ENCODE results near the gene GPX7. TPM values are rescaled to one million over a fixed set of nuclear protein-coding genes. Genes with fewer than 3 reads are reported as not detected.

Gene GPX7
- total RNA-seq, 2 donors from 2014 or later: 12.0 to 17.6 TPM

DNA sequence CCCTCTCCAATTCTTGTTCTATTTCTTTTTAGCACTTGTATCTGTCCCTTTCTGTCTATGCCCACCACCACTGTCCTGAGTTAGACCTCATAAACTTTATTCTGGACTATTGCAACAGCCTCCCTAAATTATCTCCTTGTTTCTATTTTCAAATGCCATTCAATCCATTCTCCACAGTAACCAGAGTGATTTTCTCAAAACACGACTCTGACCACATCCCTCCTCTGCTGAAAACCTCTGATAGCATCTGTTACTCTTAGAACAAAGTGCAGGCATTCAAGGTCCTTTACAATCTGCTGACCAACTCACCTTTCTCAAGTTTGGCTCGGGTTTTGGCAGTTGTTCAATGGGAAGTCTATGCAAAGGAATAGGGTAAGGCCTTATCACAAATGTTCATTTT, 22.8 kb upstream of the GPX7 start:
- no peaks in the 10 kb centered on the region for H3K9me3 ChIP-seq
- H3K4me3 ChIP-seq: no peak overlapping the region
- TF ChIP-seq, protein P1, sequence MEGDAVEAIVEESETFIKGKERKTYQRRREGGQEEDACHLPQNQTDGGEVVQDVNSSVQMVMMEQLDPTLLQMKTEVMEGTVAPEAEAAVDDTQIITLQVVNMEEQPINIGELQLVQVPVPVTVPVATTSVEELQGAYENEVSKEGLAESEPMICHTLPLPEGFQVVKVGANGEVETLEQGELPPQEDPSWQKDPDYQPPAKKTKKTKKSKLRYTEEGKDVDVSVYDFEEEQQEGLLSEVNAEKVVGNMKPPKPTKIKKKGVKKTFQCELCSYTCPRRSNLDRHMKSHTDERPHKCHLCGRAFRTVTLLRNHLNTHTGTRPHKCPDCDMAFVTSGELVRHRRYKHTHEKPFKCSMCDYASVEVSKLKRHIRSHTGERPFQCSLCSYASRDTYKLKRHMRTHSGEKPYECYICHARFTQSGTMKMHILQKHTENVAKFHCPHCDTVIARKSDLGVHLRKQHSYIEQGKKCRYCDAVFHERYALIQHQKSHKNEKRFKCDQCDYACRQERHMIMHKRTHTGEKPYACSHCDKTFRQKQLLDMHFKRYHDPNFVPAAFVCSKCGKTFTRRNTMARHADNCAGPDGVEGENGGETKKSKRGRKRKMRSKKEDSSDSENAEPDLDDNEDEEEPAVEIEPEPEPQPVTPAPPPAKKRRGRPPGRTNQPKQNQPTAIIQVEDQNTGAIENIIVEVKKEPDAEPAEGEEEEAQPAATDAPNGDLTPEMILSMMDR (IDR thresholded peaks at IDR 0.05): no peak
- H3K27ac ChIP-seq: no peak overlapping the region
- no peaks in the 10 kb centered on the region for H3K36me3 ChIP-seq
- DNase-seq (ENCODE audit: low spot score): no peak
- H3K27me3 ChIP-seq: no peaks in the 10 kb centered on the region
- H3K4me1 ChIP-seq: no peaks in the 10 kb centered on the region

DNA sequence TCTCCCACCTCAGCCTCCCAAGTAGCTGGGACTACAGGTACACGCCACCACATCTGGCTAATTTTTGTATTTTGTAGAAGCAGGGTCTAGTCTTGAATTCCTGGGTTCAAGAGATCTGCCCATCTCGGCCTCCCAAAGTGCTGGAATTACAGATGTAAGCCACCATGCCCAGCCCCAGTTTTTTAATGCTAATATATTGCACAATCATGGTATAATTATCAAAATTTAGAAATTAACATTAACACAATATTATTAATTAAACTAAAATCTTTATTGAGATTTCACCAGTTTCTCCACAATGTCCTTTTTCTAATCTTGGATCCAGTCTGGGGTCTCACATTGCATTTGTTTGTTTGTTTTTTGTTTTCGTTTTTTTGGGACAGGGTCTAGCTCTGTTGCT, 21.9 kb upstream of the GPX7 start:
- no peak for DNase-seq (ENCODE audit: low spot score)
- Histone ChIP-seq H3K27ac (no peak overlapping the region), H3K36me3 (no peaks in the 10 kb centered on the region), H3K9me3 (no peaks in the 10 kb centered on the region), H3K4me1 (no peaks in the 10 kb centered on the region), H3K27me3 (no peaks in the 10 kb centered on the region), H3K4me3 (no peak overlapping the region)
- TF ChIP-seq, protein P1 (IDR thresholded peaks at IDR 0.05): no peak

DNA sequence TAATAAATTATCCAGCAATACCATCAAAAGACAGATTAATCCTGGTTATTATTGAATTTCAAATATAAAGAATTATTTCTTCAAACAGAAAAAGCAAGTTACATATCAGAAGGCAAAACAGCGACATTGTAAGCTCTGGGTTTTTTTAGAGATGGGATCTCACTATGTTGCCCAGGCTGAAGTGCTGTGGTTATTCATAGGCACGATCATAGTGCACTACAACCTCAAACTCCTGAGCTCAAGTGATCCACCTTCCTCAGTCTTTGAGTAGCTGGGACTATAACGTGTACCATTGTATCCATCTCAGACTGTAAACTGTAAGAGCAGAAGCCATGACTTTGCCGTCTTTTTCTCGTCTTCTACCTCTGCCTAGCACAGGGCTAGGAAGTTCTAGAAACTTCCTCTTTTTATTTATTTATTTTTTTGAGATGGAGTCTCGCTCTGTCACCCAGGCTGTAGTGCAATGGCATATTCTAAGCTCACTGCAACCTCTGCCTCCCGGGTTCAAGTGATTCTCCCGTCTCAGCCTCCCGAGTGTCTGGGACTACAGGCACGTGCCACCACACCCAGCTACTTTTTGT, 20.0 kb upstream of the GPX7 start:
- H3K36me3 ChIP-seq: no peaks in the 10 kb centered on the region
- no peaks in the 10 kb centered on the region for H3K9me3 ChIP-seq
- H3K4me3 ChIP-seq: no peak overlapping the region
- DNase-seq (ENCODE audit: low spot score): no peak
- no peaks in the 10 kb centered on the region for H3K27me3 ChIP-seq
- no peak overlapping the region for H3K27ac ChIP-seq
- TF ChIP-seq, protein P1 (IDR thresholded peaks at IDR 0.05): no peak
- no peaks in the 10 kb centered on the region for H3K4me1 ChIP-seq

DNA sequence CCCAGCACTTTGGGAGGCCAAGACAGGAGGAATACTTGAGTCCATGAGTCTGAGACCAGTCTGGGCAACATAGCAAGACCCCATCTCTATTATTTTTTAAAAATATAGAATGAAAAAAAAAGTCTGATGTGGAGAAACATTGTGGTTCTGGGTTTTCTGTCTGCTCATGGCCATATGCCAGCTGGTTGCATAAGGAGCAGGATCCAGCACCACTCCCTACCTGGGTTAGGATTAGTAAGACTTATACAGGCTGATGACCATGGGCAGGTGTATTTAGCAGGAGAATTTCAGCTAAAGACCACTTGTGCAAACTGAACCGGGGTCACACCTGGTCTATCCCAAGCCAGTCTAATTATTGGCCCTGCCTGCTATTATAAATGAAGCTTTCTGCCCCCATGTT, 16.7 kb upstream of the GPX7 start:
- H3K4me1 ChIP-seq: no peaks in the 10 kb centered on the region
- DNase-seq (ENCODE audit: low spot score): no peak
- no peaks in the 10 kb centered on the region for H3K27me3 ChIP-seq
- H3K27ac ChIP-seq: no peak overlapping the region
- no peaks in the 10 kb centered on the region for H3K9me3 ChIP-seq
- TF ChIP-seq, protein P1 (IDR thresholded peaks at IDR 0.05): no peak
- no peak overlapping the region for H3K4me3 ChIP-seq
- H3K36me3 ChIP-seq: no peaks in the 10 kb centered on the region

DNA sequence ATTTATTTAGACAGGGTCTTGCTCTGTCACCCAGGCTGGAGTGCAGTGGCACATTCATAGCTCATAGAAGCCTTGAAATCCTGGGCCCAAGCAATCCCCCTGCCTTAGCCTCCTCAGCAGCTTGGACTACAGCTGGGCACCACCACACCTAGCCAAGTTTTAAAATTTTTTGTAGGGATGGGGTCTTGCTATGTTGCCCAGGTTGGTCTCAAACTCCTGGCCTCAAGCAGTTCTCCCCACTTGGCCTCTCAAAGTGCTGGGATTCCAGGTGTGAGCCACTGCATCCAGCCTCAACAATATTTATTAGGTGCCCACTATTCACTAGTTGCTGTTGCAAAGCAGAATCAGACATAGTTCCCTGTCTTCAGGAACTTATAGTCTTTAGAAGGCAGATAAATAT, 14.1 kb upstream of the GPX7 start:
- Histone ChIP-seq H3K36me3 (no peaks in the 10 kb centered on the region), H3K27me3 (no peaks in the 10 kb centered on the region), H3K4me3 (no peak overlapping the region), H3K27ac (no peak overlapping the region), H3K4me1 (no peaks in the 10 kb centered on the region), H3K9me3 (no peaks in the 10 kb centered on the region)
- TF ChIP-seq, protein P1 (IDR thresholded peaks at IDR 0.05): no peak
- DNase-seq (ENCODE audit: low spot score): no peak

DNA sequence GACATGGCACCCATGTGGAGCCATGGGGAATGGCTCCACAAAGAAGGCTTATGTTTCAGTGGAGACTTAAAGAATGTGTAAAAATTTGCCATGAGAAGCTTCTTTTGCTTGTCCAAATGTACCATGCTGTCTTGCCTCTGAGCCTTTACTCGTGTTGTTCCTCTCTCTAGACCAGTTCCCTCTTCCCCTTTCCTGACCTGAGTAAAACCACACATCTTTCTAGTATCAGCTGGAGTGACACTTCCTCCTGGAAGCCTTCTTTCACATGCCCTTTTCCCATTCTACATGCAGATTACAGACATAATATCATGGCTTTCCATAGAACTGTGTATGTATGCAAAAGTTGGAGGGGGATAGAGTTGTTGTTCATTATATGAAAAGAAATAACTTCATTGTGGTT, 13.6 kb upstream of the GPX7 start:
- TF ChIP-seq, protein P1 (IDR thresholded peaks at IDR 0.05): no peak
- no peaks in the 10 kb centered on the region for H3K4me1 ChIP-seq
- no peaks in the 10 kb centered on the region for H3K36me3 ChIP-seq
- H3K4me3 ChIP-seq: no peak overlapping the region
- H3K9me3 ChIP-seq: no peaks in the 10 kb centered on the region
- H3K27me3 ChIP-seq: no peaks in the 10 kb centered on the region
- DNase-seq (ENCODE audit: low spot score): no peak
- no peak overlapping the region for H3K27ac ChIP-seq

All from right atrium auricular region (tissue), 2 donors.